ENCODE measurements around the gene AZU1. TPM values are rescaled to one million over a fixed set of nuclear protein-coding genes. Genes with fewer than 3 reads are reported as not detected.

The AZU1 gene
- total and polyA plus RNA-seq, 4 donors = 0.08 to 20.2 (median 0.99) TPM

- Histone ChIP-seq H3K4me3 (ENCODE audit: low read depth in 1 of 3, low read length in 3 of 3) (no peak overlapping the region), H3K27me3 (ENCODE audit: control insufficient read depth in 4 of 4, insufficient read depth in 4 of 4, low read length in 3 of 4) (no peaks in the 10 kb centered on the region), H3K27ac (ENCODE audit: low read depth in 1 of 2, low read length in 2 of 2) (no peak overlapping the region), H3K36me3 (ENCODE audit: control insufficient read depth in 4 of 4, insufficient read depth in 3 of 4, low read depth in 1 of 4, low read length in 3 of 4) (no peaks in the 10 kb centered on the region), H3K4me1 (ENCODE audit: control insufficient read depth in 4 of 4, insufficient read depth in 4 of 4, low read length in 3 of 4) (peaks cover 0 to 5% (median 2%) of the 10 kb centered on the region in 4 donors), H3K9ac (ENCODE audit: low read depth in 1 of 2, low read length in 2 of 2) (no peak overlapping the region), H3K9me3 (ENCODE audit: control insufficient read depth in 4 of 4, low read length in 3 of 4) (no peaks in the 10 kb centered on the region)
- WGBS = 66% methylated on average over 36 of the region's 36 CpGs
- DNase-seq (ENCODE audit: low spot score) = no peak
- TF ChIP-seq JUND (IDR thresholded peaks at IDR 0.05) (no peak), FOXA1 (IDR thresholded peaks at IDR 0.05) (no peak), REST (IDR thresholded peaks at IDR 0.05) (no peak), GABPA (IDR thresholded peaks at IDR 0.05 in 1 of 2, conservative IDR thresholded peaks at IDR 0.05 in 1 of 2) (no peak), YY1 (IDR thresholded peaks at IDR 0.05) (no peak), RXRA (IDR thresholded peaks at IDR 0.05) (no peak), NR2F2 (IDR thresholded peaks at IDR 0.05) (no peak), TAF1 (conservative IDR thresholded peaks at IDR 0.05) (no peak), EGR1 (IDR thresholded peaks at IDR 0.05; ENCODE audit: low read depth in 2 of 2) (no peak), HNF4G (IDR thresholded peaks at IDR 0.05) (no peak), SP1 (IDR thresholded peaks at IDR 0.05) (no peak), CTCF (IDR thresholded peaks at IDR 0.05; ENCODE audit: low read depth, low read length, missing input control) (no peak), RAD21 (IDR thresholded peaks at IDR 0.05) (no peak), FOXA2 (IDR thresholded peaks at IDR 0.05) (no peak), MAX (IDR thresholded peaks at IDR 0.05) (no peak), ATF3 (IDR thresholded peaks at IDR 0.05) (no peak), HNF4A (conservative IDR thresholded peaks at IDR 0.05) (no peak), ZBTB33 (IDR thresholded peaks at IDR 0.05) (no peak)
Measured at GRCh38 chr19:835210-835810, 7.7 kb downstream of the AZU1 start.

Measured in liver (tissue), 9 donors.